CD4-positive, alpha-beta T cell (primary cell): ENCODE results near the gene ROR1. TPM values are rescaled to one million over a fixed set of nuclear protein-coding genes. Genes with fewer than 3 reads are reported as not detected.

Experiments used
- ATAC-seq: fragments of 200-7000 bp; cut with Tn5 transposase; one replicate; pipeline ENCODE4 v1.10.0; 2022; ENCODE audit warnings: mild to moderate bottlenecking; ENCODE audit not compliant: poor library complexity
- CTCF ChIA-PET: fragments of 350-600 bp; sonication (Branson Sonifier 250); formaldehyde crosslinking; loops from one replicate; lab custom pipeline; 2021; ENCODE audit warnings: antibody characterized with exemption, inconsistent platforms; lab: Charles Lee
- POLR2A ChIA-PET: fragments of 350-600 bp; sonication (Branson Sonifier 250); formaldehyde crosslinking; loops from one replicate; lab custom pipeline; 2021; ENCODE audit warnings: antibody characterized with exemption, inconsistent platforms; lab: Charles Lee
- DNase-seq, 14 experiments: peaks; one replicate each; pipeline ENCODE4 v3.0.0-alpha.2; 2013 to 2020; ENCODE audit warnings: mixed read lengths in 2 of 14
- H3K27ac ChIP-seq, 2 donors: one replicate each; pipeline versions ENCODE4 v1.5.1 to v1.7.0; 2013; ENCODE audit warnings: low read length in 2 of 2, low read depth in 1 of 2, mild to moderate bottlenecking in 1 of 2
- H3K27me3 ChIP-seq, 2 experiments: 1 replicate in 1 of 2; 2 replicates in 1 of 2; pipeline versions ENCODE4 v1.6.1 to v1.7.0; 2013; ENCODE audit warnings: low read length in 2 of 2, control low read depth in 1 of 2, mild to moderate bottlenecking in 1 of 2, moderate library complexity in 1 of 2; ENCODE audit not compliant: insufficient read depth in 2 of 2, control insufficient read depth in 1 of 2
- H3K36me3 ChIP-seq: one replicate; pipeline ENCODE4 v1.6.1; 2013; ENCODE audit warnings: low read length, control low read depth; ENCODE audit not compliant: insufficient read depth
- H3K4me1 ChIP-seq: one replicate; pipeline ENCODE4 v1.6.1; 2013; ENCODE audit warnings: low read length, control low read depth; ENCODE audit not compliant: insufficient read depth
- H3K4me3 ChIP-seq: one replicate; pipeline ENCODE4 v1.5.1; 2013; ENCODE audit warnings: mild to moderate bottlenecking, low read length, moderate library complexity
- H3K9me3 ChIP-seq, 2 experiments: 1 replicate in 1 of 2; 2 replicates in 1 of 2; pipeline versions ENCODE4 v1.6.1 to v1.7.0; 2013; ENCODE audit warnings: low read length in 2 of 2, mild to moderate bottlenecking in 2 of 2, control low read depth in 1 of 2, moderate library complexity in 1 of 2; ENCODE audit not compliant: control insufficient read depth in 1 of 2, insufficient read depth in 1 of 2
- H3K27ac Mint-ChIP-seq: one replicate; pipeline ENCODE4 v1.8.0; 2020; ENCODE audit warnings: mixed read lengths
- H3K27me3 Mint-ChIP-seq: one replicate; pipeline ENCODE4 v1.8.0; 2021; ENCODE audit warnings: mixed read lengths
- H3K36me3 Mint-ChIP-seq: one replicate; pipeline ENCODE4 v1.8.0; 2021; ENCODE audit warnings: low read depth, mixed read lengths
- H3K4me1 Mint-ChIP-seq: one replicate; pipeline ENCODE4 v1.8.0; 2021; ENCODE audit warnings: low read depth, mixed read lengths
- H3K4me3 Mint-ChIP-seq: one replicate; pipeline ENCODE4 v1.8.0; 2020; ENCODE audit warnings: mild to moderate bottlenecking, mixed read lengths
- H3K9me3 Mint-ChIP-seq: one replicate; pipeline ENCODE4 v1.8.0; 2020; ENCODE audit warnings: mixed read lengths
- intact Hi-C, 2 experiments: fragments of 100-400 bp; cut with DNase I in 1 of 2; cut with micrococcal nuclease in 1 of 2; formaldehyde crosslinking; loops; one replicate each; pipeline versions ENCODE4 v1.15.1 to v1.9.0; 2023 to 2025; cut with DNase I, micrococcal nuclease
- total RNA-seq, 174 experiments: library from RNA in 2 of 174; stranded (reverse) in 2 of 174; gene quantifications; one replicate each; pipeline ENCODE4 v1.2.3 and lab custom pipeline; 2021 to 2026
- TF ChIP-seq, protein P1 (sequence below): fragments of 200-600 bp; IDR thresholded peaks from one replicate; pipeline ENCODE4 v1.8.0; 2022; ENCODE audit warnings: antibody characterized with exemption, mild to moderate bottlenecking

ROR1 gene
- total RNA-seq, 2 experiments from 2014 or later = not detected

DNA sequence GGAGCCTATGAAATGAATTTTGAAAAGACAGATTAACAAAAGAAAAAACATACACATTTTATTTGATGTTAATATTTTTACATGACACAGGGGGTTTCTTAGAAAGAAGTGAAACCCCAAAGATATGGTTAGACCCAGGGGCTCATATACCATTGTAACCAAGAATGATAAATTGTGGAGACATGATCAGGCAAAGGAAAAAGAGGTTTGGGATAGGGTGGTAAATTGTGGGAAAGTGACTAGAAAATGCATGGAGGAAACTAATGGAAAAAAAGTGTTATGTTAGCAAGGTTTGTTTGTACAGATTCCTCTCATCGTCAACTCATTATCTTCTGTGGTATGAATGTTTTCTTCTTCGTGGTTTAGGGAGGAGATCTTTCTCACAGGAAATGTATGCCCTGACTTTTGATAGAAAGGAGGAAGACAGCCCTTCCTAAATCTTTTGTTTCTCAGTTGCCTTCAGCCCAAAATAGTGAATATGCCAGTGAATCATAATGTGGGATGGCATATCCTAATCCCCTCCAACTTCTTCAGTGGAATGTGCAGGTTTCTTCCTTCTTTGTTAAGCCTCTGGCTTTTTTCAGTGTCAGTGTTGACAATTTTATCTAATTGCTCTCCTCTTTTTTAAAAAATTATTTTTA, 289.2 kb downstream of the ROR1 start:
- ChIA-PET CTCF (no interaction called here), POLR2A (no interaction called here)
- DNase-seq = no peak
- intact Hi-C loops = no loop called here
- ATAC-seq = no peak
- Mint-ChIP-seq H3K36me3 (no peaks in the 10 kb centered on the region), H3K27me3 (no peaks in the 10 kb centered on the region), H3K4me3 (no peak overlapping the region), H3K4me1 (peaks cover 13% of the 10 kb centered on the region), H3K9me3 (peaks cover 6% of the 10 kb centered on the region), H3K27ac (no peak overlapping the region)
- Histone ChIP-seq H3K36me3 (no peaks in the 10 kb centered on the region), H3K4me1 (no peaks in the 10 kb centered on the region), H3K9me3 (no peaks in the 10 kb centered on the region), H3K4me3 (no peak overlapping the region), H3K27me3 (no peaks in the 10 kb centered on the region), H3K27ac (no peak overlapping the region)
- TF ChIP-seq, protein P1, sequence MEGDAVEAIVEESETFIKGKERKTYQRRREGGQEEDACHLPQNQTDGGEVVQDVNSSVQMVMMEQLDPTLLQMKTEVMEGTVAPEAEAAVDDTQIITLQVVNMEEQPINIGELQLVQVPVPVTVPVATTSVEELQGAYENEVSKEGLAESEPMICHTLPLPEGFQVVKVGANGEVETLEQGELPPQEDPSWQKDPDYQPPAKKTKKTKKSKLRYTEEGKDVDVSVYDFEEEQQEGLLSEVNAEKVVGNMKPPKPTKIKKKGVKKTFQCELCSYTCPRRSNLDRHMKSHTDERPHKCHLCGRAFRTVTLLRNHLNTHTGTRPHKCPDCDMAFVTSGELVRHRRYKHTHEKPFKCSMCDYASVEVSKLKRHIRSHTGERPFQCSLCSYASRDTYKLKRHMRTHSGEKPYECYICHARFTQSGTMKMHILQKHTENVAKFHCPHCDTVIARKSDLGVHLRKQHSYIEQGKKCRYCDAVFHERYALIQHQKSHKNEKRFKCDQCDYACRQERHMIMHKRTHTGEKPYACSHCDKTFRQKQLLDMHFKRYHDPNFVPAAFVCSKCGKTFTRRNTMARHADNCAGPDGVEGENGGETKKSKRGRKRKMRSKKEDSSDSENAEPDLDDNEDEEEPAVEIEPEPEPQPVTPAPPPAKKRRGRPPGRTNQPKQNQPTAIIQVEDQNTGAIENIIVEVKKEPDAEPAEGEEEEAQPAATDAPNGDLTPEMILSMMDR = no peak

DNA sequence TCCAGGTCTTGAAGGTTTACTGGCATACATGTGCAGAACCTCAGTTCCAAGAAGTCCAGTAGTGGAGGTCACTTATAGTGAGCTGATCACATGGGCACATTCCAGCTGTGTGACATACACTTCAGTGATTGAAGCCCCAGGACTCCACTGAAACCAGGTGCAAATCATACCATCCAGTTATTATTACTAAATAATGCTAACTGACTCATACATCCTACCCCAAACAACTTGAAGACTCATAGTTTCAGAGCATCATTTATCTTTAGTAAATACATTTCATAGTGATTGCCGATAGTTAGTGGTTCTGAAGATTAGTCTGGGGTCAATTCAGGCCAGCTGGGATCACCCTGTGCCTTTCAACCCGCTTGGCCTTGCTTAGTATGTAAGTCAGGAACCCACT, 291.8 kb downstream of the ROR1 start:
- Mint-ChIP-seq H3K27me3 (no peaks in the 10 kb centered on the region), H3K4me1 (peaks cover 18% of the 10 kb centered on the region), H3K9me3 (no peaks in the 10 kb centered on the region), H3K27ac (no peak overlapping the region), H3K36me3 (no peaks in the 10 kb centered on the region), H3K4me3 (no peak overlapping the region)
- no peak for DNase-seq
- H3K27me3 ChIP-seq = no peaks in the 10 kb centered on the region
- ATAC-seq = no peak
- intact Hi-C loops = no loop called here
- H3K36me3 ChIP-seq = no peaks in the 10 kb centered on the region
- no peak overlapping the region for H3K27ac ChIP-seq
- H3K4me3 ChIP-seq = no peak overlapping the region
- POLR2A ChIA-PET = no interaction called here
- H3K4me1 ChIP-seq = no peaks in the 10 kb centered on the region
- H3K9me3 ChIP-seq = no peaks in the 10 kb centered on the region
- CTCF ChIA-PET = no interaction called here
- TF ChIP-seq, protein P1 = no peak

DNA sequence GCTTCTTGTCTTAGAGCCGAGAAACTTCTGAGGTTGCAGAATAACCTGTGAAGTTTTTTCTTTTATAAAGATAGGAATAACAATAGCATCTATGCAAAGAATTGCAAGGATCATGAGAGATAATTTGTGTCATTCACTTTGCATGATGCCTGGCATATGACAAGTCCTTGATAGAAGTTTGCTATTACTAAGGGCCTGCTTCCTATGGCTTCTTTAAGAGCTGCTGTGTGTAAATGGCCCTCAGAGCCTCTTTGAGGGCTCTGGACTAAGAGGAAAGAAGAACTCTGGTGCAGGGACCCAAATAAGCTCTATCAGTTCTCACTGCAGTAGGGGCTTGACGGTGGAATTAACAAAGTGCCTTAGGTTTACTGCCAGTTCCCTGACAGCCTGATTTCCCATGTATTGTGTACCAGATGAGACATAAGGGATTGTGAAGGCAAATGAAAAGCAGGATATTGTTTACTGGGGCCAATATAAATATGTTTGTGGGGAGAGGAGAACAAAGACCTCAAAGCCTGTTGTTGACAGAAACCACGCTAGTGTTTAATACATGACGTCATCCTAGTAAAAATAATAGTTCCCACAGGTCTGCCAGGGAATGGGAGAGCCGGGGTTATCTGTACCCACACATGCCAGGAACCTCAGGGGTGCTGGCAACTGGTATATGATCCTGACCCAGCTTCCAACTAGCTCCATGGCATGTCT, 298.4 kb downstream of the ROR1 start:
- Histone ChIP-seq H3K4me3 (no peak overlapping the region), H3K4me1 (no peaks in the 10 kb centered on the region), H3K27me3 (no peaks in the 10 kb centered on the region), H3K36me3 (no peaks in the 10 kb centered on the region), H3K27ac (no peak overlapping the region), H3K9me3 (no peaks in the 10 kb centered on the region)
- Mint-ChIP-seq H3K27me3 (no peaks in the 10 kb centered on the region), H3K4me3 (no peak overlapping the region), H3K9me3 (no peaks in the 10 kb centered on the region), H3K4me1 (peaks cover 5% of the 10 kb centered on the region), H3K27ac (no peak overlapping the region), H3K36me3 (no peaks in the 10 kb centered on the region)
- DNase-seq = no peak
- TF ChIP-seq, protein P1 = no peak
- no peak for ATAC-seq
- ChIA-PET POLR2A (no interaction called here), CTCF (no interaction called here)
- intact Hi-C loops = no loop called here
